ENCODE data around the gene PHF21B.

DNA sequence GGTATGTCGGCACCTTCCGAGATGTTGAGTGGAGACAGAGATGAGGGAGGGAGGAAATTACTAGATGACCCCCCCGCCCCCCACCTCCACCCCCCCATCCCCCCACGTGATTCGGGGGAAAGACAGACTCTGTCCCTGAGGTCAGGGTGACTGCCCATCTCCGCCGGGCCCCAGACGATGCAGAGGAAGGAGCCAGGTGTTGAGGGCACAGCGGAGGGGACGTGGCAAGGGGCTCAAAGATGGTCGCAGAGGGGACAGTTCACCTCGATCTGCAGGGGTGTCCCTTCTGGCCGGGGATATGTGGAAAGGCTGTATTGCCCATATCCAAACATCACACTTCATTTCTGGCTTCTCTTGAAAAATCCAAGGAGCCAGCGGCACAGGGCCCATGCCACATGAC, 14.1 kb downstream of the PHF21B start:
- TF ChIP-seq, protein P1, sequence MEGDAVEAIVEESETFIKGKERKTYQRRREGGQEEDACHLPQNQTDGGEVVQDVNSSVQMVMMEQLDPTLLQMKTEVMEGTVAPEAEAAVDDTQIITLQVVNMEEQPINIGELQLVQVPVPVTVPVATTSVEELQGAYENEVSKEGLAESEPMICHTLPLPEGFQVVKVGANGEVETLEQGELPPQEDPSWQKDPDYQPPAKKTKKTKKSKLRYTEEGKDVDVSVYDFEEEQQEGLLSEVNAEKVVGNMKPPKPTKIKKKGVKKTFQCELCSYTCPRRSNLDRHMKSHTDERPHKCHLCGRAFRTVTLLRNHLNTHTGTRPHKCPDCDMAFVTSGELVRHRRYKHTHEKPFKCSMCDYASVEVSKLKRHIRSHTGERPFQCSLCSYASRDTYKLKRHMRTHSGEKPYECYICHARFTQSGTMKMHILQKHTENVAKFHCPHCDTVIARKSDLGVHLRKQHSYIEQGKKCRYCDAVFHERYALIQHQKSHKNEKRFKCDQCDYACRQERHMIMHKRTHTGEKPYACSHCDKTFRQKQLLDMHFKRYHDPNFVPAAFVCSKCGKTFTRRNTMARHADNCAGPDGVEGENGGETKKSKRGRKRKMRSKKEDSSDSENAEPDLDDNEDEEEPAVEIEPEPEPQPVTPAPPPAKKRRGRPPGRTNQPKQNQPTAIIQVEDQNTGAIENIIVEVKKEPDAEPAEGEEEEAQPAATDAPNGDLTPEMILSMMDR (IDR thresholded peaks at IDR 0.05): no peak
- no peak for TF ChIP-seq POLR2A (IDR thresholded peaks at IDR 0.05)

Measured in uterus (tissue), 2 donors.